Measurements from ENCODE around the gene DYSF.

The DYSF gene

DNA sequence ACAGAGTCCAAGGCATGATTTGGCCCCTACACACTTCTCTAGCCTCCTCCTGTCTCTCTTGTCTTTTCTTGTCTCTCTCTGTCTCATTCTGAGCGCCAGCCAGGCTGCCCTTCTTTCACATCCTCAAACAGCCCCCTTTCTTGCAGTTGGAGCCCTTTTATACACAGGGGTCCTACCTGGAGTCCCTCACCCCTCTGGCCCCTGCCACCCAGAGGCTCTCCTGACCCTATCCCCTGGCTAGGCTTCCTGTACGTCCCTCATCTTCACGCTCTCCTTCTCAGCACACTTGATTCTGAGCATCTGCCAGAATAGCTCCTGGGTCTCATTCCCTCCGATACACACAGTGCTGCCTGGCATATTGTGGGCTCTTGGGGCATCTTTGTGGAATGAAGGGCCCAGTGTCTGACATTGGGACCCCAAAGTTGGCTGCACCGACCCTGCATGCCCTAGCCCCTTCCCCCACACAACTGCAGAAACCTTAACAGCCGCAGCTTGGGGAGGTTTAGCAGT, 261.9 kb downstream of the DYSF start:
- DNase-seq, result no peak

DNA sequence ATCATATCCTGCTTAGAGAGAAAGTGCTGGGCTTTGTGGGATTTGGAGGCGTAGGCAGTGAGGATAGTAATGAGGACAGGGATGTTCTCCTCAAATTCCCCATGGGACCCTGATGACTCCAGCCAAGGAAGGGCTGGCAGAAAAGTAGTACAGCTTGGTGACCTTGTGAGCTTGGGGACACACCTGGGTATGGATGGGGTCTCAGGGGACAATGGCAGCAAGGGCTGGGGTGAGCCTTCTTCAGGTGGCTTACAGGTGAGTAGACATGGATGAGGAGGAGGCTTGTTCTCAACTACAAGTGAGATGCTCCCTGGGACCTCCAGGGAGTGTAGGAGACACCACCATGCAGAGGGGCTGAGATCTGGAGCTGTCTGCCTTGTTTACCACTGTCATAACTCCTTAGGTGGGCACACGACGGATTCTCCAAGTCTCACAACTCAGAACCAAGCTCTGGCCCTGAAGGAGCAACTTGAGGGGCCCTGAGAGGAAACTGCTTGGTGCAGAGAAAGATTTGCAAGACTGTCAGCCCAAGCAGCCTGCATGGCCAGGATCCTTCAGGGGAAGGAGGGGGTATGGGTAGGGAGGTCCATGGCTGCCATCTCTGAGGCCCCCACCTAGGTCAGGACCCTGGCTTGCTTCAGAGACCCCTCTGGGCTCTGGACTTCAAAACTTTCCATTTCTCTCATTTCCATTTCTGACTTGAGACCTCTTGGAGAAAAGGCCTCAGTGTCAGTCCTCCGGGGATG, 262.8 kb downstream of the DYSF start:
- DNase-seq, result no peak

DNA sequence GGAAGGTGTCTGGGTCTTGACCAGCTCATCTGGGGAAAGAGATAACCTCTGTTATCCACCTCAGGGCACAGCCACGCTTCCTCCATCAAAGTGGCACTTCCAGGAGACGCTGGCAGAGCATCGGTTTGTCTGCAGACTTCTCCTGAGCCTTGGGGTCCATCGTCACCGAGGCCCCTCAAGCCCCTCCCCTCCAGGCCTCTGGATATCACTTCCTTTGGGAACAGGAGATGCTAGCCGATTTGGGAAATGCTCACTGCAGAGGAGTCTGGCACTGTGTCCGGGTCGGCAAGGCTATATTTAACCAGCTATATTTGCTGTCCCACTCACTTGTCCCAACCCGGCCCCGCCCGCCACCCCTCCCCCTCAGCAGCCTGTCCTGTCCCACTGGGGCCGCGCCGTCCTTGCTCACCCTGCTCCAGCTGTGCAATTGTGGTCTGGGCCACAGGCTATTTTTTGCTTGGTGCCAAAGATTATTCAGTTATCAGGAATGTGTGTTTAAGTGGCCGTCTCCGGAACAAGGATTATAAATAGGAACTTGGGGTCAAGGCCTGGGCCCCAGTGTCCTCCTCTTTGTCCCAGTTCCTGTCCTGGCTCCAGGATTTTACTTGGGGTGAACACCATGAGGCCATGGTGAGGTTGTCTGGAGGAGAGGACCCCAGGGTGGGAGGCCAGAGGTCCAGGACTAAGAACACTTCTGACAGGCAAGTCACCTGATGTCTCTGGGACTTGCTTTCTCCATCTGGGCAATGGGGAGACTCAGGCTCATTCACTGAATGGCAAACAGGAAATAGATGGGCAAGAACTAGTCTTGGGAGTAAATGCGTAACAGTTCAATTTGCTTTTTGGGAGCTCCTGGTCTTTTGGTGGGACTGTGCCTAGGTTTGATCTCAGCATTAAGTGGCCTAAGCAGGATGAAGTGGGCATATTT, 263.6 kb downstream of the DYSF start:
- no peak for DNase-seq

DNA sequence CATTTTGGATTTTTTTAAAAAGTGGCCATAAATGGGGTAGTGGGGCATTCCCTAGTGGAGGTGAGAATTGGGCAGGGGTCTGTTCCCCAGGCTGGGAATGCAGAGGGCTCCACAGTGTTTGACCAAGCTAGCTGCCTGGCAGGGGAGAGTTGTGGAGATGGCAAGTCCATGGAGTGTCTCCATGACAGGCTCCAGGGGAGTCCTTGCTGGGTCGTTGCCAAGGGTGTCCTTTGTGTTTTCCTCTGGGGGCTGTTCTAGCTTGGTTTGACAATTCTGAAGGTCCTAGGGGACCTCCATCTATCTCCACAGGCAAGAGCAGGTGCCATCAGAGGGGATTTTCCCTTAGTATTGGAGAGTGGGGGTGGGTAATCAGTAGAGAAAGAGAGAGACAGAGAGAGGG, 265.3 kb downstream of the DYSF start:
- DNase-seq, result no peak

DNA sequence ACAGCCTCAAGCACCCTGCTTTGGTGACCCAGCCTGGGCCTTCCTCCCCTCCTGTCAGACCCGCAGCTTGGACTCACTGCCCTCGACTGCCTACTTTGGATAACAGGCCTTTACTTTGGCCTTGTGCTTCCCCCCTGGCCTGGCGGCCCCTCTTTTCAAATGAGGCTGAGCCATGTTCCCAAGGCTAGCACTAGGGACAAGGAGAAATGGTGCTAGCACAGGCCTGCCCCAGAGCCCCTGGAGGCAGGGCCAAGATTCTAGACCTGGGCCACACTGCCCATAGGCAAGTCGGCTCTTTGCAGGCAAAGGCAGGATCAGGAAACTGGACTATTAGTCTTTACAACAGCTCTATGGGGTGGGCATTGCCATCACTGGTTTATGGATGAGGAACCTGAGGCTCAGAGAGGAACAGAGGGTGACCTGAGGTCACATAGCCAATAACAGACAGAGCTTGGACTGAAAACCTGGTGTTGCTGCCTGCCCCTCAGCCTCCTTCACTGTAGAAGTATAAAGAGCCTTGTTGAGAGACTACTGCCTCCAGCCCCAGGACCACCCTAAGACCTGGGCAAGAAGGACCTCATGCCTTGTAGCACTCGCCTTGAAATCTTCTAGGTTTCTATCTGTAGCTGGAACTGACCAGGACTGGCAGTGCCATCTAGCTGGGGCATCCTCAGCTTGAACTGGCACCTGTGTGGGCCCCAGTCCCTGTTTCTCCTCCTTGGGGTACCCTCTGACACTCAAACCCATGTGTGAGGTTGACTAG, 266.3 kb downstream of the DYSF start:
- no peak for DNase-seq

DNA sequence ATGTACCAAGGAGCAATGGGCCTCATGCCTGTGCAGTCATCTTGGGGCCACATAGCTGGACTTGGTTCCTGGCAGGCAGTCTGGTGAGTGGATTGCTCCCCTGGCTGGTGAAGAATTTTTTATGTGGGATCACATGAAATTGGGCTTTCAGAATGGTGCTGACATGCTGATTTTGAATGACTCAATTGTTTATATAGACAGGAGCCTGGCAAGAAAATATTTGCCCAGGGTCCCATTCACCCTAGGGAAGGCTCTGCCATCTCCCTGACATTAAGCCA, 266.9 kb downstream of the DYSF start:
- no peak for DNase-seq

DNA sequence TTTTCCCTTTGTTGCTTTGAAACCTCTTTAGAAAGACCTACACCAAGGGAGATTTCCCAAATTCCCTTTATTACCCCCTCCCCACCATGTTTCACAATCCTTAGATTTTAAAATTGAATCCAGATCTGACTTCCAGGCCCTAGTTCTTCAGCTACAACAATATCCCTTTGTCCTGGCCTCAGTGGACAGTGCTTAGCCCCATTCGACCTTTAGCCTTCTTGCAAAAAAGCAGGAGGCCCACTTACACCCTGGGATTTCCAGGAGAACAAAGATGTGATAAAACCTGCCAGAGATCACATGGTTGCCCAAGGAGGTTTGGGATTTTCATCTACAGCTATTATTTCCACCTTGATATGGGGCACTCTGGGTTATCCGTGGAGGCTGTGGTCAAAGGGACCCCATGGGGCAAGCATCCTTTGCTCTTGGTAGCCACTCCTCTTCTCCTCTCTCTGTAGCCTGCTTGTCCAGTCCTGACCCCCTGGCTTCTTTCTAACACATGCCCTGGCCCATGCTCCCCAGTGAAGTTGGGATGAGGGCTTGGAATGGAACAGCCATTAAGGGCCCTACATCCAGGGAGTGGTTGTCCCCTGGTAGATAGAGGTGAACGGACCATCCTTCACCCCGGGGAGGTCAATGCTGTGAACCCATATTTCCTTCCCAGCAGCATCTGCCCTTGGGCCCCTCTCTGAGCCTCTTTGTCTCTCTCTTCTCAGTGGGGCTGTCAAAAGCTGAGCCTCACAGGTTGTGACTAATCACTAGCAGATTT, 267.4 kb downstream of the DYSF start:
- no peak for DNase-seq

DNA sequence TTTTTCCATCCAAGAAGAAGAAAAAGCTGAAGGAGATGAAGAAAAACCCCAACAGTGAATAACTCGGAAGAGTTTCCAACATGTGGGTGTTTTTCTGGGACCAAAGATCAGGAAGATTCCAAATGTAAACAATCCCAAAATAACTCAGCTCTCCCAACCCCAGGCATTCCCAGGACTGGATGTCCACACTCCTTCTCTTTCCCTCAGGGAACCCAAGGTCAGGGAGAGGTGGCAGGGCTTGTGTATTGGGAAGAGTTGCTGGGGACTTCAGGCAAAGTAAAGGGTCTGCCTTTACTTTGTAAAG, 268.0 kb downstream of the DYSF start:
- DNase-seq, result no peak

DNA sequence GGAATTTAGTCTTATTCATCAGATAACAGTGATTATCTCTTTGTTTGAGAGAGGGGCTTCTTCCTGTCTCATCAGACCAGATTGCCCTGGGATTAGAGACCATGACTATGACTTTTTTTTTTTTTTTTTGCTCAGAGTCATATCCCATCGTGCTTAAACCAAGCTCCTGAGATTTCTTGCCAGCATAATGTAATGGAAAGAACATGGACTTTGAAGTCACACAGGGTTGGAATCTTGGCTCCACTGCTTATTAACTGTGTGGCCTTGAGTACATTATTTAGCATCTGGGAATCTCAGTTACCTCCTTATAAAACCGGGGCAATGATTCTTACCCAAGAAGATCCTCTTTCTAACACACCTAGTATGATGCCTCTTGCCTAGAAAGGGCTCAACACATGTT, 268.3 kb downstream of the DYSF start:
- no peak for DNase-seq

DNA sequence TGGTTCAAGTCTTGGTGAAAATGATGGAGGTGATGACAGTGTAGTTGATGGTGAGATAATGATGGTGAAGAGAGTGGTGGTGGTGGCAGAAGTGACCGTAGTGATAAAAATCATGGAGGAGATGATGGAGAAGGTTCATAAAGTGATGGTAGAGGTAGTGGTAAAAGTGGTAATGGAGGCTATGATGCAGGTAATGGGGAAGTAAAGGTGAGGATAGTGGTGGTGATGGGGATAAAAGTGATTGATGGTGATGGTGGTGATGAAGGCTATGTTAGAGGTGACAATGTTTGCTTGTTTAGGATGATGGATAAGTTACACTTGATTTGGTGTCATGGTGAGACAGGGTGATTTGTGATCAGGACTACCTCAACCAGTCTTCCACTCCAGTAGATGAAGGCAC, 268.9 kb downstream of the DYSF start:
- DNase-seq, result no peak

DNA sequence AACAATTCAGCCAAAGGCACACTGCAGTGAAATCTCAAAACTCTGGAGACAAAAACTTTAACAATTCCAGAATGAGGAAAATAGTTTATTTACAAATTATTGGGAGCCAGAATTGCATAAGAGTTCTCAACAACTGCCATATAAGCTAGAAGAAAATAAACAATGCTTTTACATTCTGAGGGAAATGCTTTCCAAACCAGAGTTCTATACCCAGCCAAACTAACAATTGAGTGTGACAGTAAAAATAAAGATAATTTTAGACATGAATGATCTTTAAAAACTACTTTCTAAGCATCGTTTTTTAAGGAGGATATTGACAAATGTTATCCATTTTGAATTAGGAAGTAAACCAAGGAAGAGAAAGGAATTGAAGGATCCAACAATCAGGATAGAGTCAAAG, 271.4 kb downstream of the DYSF start:
- no peak for DNase-seq

DNA sequence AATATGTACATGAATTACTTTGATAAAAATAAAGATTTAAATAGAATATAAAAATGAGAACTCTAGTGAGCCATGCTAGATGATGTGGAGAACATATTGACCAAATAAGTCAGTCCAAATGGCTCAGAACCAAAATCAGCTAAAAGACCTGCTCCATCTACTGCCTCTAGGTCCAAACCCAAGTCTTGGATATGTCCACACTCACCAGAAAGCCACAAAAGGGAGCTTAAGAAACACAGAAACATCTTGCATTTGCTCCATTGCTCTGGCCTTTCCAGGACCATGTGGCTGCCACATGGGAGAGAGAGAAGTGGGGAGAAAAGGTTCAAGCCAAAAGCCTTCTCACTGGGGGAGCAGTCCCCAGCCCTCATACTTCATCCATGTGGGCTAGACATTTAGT, 272.5 kb downstream of the DYSF start:
- DNase-seq, result no peak

DNA sequence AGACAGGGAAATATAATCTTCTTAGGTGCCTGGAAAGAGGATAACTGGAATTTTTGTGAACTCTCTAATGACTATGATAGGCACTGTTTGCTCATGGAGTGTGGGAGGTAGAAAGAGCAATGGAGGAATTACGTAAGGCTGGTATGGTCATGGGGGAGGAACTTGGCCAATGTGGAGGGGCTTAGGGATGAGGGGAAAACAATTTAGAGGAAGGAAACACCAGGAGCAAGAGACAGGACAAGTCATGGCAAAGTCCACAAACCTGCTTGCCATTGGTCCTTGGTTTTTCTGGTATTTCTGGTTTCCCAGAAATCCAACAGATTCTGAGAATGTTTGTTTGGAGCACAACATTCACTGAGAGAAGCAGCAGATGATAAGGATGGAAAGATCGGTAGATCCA, 274.2 kb downstream of the DYSF start:
- no peak for DNase-seq

DNA sequence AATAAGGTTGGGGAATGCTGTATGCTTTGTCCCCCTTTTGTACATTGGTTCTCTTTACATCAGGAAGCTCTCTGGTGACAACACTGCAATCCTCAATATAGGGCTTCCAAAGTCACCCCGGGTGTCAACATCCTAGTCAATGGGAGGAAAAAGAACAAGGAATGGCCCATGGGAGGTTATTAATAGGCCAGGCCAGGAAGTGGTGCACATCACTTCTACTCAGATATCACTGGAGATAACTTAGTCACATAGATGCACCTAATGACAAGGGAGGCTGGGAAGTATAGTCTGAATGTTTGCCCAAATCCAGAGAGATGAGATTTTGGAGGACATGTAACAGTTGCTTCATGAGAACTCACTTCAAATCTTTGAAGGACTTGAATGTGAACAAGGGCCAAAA, 274.7 kb downstream of the DYSF start:
- DNase-seq, result no peak

DNA sequence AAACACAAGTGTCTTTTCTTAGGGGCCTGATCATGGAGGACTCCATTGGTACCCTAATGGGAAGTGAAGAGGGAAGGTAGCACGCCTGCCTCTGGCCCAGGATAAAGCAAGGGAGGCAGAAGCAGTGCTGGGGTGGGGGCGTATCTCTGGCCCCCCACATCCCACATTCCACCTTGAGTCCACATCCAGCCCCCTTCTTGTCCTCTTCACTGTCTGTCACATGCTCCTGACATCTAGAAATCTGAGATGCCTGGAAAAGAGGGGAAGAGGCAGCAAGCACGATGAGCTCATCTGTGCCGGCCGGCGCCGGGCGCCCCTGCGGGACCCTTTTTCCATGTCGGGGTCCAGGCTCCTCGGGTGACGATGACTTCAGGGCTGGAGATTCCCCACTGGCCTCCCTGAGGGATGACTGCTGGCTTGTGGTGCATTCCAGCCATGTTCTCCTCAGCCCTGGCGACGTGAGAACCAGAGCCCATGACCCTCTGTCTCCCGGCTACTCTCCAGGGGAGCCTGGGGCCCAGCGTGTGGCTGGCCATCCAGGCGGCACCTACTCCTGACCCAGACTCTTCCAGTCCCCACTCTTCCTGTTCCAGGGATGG, 277.5 kb downstream of the DYSF start:
- DNase-seq, result no peak

DNA sequence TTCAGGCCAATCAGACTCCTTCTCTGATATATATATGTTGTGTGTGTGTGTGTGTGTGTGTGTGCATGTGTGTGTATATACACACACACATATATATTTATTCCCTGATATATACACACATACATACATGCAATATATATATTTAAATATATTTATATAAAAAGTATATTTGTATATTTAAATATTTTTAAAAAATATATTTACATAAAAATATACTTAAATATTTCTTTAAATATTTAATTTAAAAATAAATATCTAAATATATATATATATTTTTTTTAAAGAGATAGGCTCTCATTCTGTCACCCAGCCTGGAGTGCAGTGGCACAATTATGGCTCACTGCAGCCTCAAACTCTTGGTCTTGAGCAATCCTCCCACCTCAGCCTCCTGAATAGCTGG, 281.3 kb downstream of the DYSF start:
- no peak for DNase-seq

DNA sequence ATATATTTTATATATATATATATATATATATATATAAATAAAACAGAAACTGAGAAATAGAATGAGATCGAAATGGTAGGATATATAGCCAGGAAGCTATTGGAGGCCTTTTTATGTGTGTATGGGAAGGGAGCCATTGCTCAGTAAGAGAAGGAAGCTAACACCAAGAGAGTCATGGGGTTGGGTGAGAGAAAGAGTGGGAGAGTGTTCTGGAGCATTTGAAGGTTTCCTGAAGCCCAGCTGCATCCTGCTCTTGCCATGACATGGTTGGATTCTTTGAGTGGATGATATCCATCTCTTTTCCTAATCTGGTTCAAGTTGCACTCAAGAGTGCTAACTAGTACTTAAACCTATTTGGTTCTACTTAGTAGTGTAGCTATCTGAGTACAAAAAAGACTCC, 282.3 kb downstream of the DYSF start:
- no peak for DNase-seq

All from NCI-H1417 treated with DMSO at 0.1 percent for 48 hours (cell line).